ENCODE measurements around the gene CAND2. TPM values are rescaled to one million over a fixed set of nuclear protein-coding genes. Genes with fewer than 3 reads are reported as not detected.
"Not testable (repeated sequence)": the region's sequence is repeated elsewhere in the genome, so short reads cannot be mapped to it uniquely, and the experiment has no call there.

Gene CAND2
- polyA plus RNA-seq, 1 donor, result 2.8 TPM

DNA sequence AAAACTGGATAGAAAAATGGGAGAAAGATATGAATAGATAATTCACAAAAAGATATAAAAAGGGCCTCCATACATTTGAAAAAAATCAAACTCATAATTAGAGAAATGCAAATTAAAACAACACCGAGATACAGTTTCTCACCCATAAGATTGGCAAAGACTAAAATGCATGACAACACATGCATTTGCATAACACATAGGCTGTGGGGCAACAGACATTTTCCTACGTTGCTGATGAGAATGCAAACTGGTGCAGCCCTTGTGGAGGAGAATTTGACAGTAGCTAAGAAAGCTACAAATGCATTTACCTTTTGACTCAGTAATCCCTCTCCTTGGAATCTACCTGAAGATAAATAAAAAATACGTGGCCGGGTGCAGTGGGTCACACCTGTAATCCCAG lies 11.4 kb upstream of the CAND2 start:
- no peaks in the 10 kb centered on the region for H3K9me3 ChIP-seq (ENCODE audit: control insufficient read depth, low read depth, low read length)
- no peak overlapping the region for H3K4me3 ChIP-seq (ENCODE audit: low read length)
- H3K27me3 ChIP-seq (ENCODE audit: control insufficient read depth, insufficient read depth, low read length), result peaks cover 4% of the 10 kb centered on the region
- no peak overlapping the region for H3K27ac ChIP-seq (ENCODE audit: low read length)
- WGBS (ENCODE audit: insufficient coverage, low lambda C conversion rate), result 40% methylated on average over 1 of the region's 4 CpGs
- H3K36me3 ChIP-seq (ENCODE audit: control insufficient read depth, insufficient read depth, low read length), result no peaks in the 10 kb centered on the region
- no peak for DNase-seq
- H3K4me1 ChIP-seq (ENCODE audit: control insufficient read depth, insufficient read depth, low read length), result no peaks in the 10 kb centered on the region

DNA sequence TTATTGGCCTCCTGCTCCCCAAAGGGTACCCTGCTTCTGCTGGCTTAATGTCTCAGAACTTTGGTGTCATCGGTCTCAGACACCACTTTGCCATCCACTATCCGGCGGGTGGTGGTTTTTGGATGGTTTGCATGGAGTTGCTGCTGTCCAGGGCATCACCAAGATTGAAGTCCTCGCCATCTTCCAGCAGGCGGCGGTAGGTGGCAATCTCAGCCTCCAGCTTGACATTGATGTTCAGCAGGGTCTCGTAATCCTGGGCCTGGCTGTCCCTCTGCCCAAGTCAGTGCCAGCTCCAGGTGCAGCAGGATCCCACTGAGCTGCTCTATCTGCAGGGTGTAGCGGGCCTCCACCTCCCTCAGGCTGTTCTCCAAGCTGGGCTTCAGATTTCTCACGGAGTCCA lies 9.1 kb upstream of the CAND2 start:
- H3K27ac ChIP-seq (ENCODE audit: low read length), result not testable (repeated sequence)
- no CpG with 5 or more reads among the region's 9 CpGs for WGBS (ENCODE audit: insufficient coverage, low lambda C conversion rate)

DNA sequence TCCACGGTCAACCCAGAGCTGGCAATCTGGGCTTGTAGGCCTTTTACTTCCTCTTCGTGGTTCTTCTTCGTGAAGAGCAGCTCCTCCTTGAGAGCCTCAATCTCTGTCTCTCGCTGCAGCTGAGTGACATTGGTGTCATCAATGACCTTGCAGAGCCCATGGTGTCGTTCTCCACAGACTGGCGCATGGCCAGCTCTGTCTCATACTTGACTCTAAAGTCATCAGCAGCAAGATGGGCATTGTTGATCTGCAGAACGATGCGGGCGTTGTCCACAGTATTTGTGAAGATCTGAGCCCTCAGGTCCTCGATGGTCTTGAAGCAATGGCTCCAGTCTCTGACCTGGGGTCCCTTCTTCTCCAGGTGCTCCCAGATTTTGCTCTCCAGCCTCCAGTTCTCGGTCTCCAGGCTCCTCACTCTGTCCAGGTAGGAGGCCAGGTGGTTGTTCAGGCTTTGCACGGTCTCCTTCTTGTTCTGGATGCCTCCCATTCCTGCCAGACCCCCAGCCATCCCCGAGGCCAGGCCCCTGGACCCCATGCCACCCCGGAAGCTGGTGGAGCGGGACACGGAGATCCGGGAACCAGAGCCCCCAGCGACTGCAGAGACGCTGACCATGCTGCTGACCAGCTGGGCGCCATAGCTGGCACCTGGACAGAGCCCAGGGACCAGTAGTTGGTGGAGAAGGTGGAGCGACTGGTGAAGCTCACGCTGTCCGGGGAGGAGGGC lies 8.4 kb upstream of the CAND2 start:
- not testable (repeated sequence) for H3K27ac ChIP-seq (ENCODE audit: low read length); DNase-seq; H3K27me3 ChIP-seq (ENCODE audit: control insufficient read depth, insufficient read depth, low read length); H3K36me3 ChIP-seq (ENCODE audit: control insufficient read depth, insufficient read depth, low read length); H3K4me1 ChIP-seq (ENCODE audit: control insufficient read depth, insufficient read depth, low read length); H3K9me3 ChIP-seq (ENCODE audit: control insufficient read depth, low read depth, low read length); H3K4me3 ChIP-seq (ENCODE audit: low read length)
- WGBS (ENCODE audit: insufficient coverage, low lambda C conversion rate), result no CpG with 5 or more reads among the region's 23 CpGs

More for the DNA sequence above, 9.1 kb upstream of the CAND2 start:
- H3K36me3 ChIP-seq (ENCODE audit: control insufficient read depth, insufficient read depth, low read length); H3K9me3 ChIP-seq (ENCODE audit: control insufficient read depth, low read depth, low read length); H3K4me3 ChIP-seq (ENCODE audit: low read length); H3K27me3 ChIP-seq (ENCODE audit: control insufficient read depth, insufficient read depth, low read length); DNase-seq; H3K4me1 ChIP-seq (ENCODE audit: control insufficient read depth, insufficient read depth, low read length): not testable (repeated sequence)

DNA sequence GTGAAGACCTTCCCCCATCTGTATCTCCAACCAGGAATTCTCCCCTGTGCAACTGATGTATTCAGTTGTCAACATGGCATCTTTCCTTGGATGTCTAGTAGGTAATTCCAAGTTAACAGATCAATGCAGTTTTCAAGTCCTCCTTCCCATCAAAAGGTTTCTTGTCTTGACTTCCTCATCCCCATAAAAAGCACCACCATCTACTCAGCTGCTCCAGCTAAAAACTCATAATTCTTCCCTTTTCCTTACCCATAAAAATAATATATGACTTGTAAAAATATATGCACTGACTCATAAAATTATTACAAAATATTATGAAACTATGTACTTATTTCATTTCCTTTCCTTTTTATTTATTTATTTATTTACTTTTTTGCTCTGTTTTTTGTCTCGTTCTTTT lies 5.0 kb upstream of the CAND2 start:
- H3K36me3 ChIP-seq (ENCODE audit: control insufficient read depth, insufficient read depth, low read length), result no peaks in the 10 kb centered on the region
- H3K4me3 ChIP-seq (ENCODE audit: low read length), result no peak overlapping the region
- no peak overlapping the region for H3K27ac ChIP-seq (ENCODE audit: low read length)
- no peaks in the 10 kb centered on the region for H3K4me1 ChIP-seq (ENCODE audit: control insufficient read depth, insufficient read depth, low read length)
- H3K27me3 ChIP-seq (ENCODE audit: control insufficient read depth, insufficient read depth, low read length), result peaks cover 7% of the 10 kb centered on the region
- DNase-seq, result no peak
- no peaks in the 10 kb centered on the region for H3K9me3 ChIP-seq (ENCODE audit: control insufficient read depth, low read depth, low read length)
- WGBS (ENCODE audit: insufficient coverage, low lambda C conversion rate), result 83% methylated on average over 1 of the region's 1 CpG

DNA sequence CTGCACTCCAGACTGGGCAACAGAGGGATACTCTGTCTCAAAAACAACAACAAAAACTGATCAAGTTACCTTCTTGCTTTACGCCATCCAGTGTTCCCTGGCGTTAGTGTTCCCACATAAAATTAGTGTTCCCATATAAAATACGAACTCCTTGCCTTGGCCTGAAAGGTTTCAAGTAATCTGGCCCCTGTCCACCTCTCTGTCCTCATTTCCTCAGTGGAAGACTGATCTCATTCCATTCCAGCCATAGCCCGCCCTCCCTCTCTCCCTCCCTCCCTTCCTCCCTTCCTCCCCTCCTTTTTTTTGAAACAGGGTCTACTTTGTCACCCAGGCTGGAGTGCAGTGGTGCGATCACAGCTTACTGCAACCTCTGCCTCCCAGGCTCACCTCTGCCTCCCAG lies 2.8 kb upstream of the CAND2 start:
- DNase-seq, result no peak
- Histone ChIP-seq H3K27ac (ENCODE audit: low read length) (no peak overlapping the region), H3K27me3 (ENCODE audit: control insufficient read depth, insufficient read depth, low read length) (peaks cover 7% of the 10 kb centered on the region), H3K4me1 (ENCODE audit: control insufficient read depth, insufficient read depth, low read length) (no peaks in the 10 kb centered on the region), H3K9me3 (ENCODE audit: control insufficient read depth, low read depth, low read length) (no peaks in the 10 kb centered on the region), H3K4me3 (ENCODE audit: low read length) (no peak overlapping the region), H3K36me3 (ENCODE audit: control insufficient read depth, insufficient read depth, low read length) (no peaks in the 10 kb centered on the region)
- WGBS (ENCODE audit: insufficient coverage, low lambda C conversion rate), result no CpG with 5 or more reads among the region's 5 CpGs

DNA sequence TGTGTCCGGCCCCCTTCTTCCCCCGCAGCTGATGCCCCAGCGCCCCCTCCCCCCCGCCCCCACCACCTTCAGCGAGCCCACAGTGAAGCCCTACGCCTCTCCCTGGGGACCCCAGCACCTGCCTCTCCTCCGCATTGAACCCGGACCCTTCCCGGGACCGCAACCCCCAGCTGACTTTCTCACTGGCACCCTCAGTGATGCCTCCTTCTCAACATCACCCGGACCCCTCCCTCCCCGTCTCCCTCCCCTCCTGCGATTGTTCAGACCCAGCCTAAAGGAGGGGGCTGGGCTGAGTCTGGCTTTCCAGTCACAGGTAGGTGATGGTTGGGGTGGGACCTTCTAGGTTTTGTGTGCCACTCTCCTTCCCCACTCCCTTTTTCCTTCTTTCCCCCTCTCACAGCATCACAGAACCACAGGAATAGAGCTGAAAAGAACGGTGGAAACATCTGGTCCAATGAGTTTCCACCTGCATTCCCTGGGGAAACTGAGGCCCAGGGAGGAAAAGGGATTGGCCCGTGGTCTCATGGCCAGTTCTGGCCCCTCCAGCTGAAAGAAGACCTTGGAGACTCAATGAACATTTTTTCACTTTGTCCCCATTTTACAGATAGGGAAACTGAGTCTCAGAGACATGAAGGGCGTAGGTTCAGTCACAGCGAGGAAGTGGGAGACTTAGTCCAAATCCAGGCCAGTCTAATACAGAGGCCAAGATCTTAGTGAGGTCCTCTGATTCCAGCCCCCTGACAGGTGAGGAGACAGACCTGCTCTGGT lies 828 bp downstream of the CAND2 start:
- no peak for DNase-seq
- Histone ChIP-seq H3K4me1 (ENCODE audit: control insufficient read depth, insufficient read depth, low read length) (no peaks in the 10 kb centered on the region), H3K36me3 (ENCODE audit: control insufficient read depth, insufficient read depth, low read length) (no peaks in the 10 kb centered on the region), H3K27me3 (ENCODE audit: control insufficient read depth, insufficient read depth, low read length) (peaks cover 7% of the 10 kb centered on the region), H3K9me3 (ENCODE audit: control insufficient read depth, low read depth, low read length) (no peaks in the 10 kb centered on the region), H3K27ac (ENCODE audit: low read length) (no peak overlapping the region), H3K4me3 (ENCODE audit: low read length) (peak overlapping the region; percentile 50)
- WGBS (ENCODE audit: insufficient coverage, low lambda C conversion rate), result 100% methylated on average over 1 of the region's 17 CpGs

DNA sequence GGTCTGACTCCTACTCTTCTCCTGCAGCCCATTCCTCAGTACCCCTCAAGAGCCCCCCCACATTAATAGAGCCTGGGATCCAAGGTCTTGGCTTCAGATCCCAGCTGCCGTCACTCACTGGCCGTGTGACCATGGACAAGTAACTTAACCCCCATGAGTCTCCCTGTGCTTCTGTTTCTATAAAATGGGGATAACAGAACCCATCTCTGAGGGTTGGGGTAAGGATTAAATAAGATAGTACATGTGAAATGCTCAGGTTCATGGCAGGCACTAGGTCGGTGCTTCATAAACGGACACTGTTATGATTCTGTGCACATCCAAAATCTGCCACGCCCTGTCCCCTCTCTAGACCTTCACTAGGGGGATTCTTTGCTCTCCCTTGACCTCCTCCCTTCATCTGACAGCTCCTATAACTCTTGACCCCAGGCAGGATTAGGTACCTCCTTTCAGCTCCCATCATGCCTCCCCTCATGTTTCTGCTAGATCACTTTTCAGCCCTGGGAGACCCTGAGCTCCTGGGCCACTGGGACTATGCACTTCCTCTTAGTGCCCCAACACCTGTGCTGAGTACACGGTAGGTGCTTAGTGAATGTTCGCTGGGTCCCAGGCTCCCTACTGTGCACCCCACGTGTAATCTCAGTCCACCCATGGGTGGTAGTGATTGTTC lies 1.5 kb downstream of the CAND2 start:
- peaks cover 7% of the 10 kb centered on the region for H3K27me3 ChIP-seq (ENCODE audit: control insufficient read depth, insufficient read depth, low read length)
- no peak for DNase-seq

DNA sequence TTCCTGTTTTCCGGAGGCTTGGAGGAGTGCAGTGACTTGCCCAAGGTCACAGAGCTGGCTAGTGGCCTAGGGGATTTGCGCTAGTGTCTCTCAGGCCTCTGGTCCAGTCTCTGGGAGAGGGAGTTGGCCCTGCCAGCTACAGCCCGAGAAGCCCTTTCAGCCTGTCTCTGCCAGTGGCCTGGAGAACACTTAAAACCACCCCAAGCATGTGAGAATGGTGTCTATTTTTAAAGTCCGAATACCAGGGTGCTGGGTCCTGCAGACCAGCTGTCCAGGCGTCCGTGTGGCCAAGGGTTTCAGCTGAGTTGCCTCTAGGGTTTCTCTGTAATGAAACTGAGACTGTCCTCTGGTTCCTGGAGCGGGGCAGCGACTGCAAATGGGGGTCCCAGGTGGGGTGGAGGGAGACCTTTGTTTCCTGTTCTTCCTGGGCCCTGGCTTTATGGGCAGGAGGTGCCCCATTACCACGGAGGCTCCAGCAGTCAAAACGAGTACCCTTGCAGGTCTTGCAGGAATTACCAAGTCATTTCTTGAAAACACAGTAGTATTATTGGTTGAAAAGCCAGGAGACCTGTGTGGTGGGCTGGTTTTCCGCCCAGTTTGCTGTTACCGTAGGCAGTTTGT lies 2.2 kb downstream of the CAND2 start:
- Histone ChIP-seq H3K4me1 (ENCODE audit: control insufficient read depth, insufficient read depth, low read length) (no peaks in the 10 kb centered on the region), H3K36me3 (ENCODE audit: control insufficient read depth, insufficient read depth, low read length) (peaks cover under 1% of the 10 kb centered on the region), H3K27me3 (ENCODE audit: control insufficient read depth, insufficient read depth, low read length) (peaks cover 7% of the 10 kb centered on the region), H3K4me3 (ENCODE audit: low read length) (no peak overlapping the region), H3K27ac (ENCODE audit: low read length) (no peak overlapping the region), H3K9me3 (ENCODE audit: control insufficient read depth, low read depth, low read length) (no peaks in the 10 kb centered on the region)
- no peak for DNase-seq
- WGBS (ENCODE audit: insufficient coverage, low lambda C conversion rate), result no CpG with 5 or more reads among the region's 12 CpGs

More for the DNA sequence above, 1.5 kb downstream of the CAND2 start:
- Histone ChIP-seq H3K27ac (ENCODE audit: low read length) (no peak overlapping the region), H3K9me3 (ENCODE audit: control insufficient read depth, low read depth, low read length) (no peaks in the 10 kb centered on the region), H3K36me3 (ENCODE audit: control insufficient read depth, insufficient read depth, low read length) (no peaks in the 10 kb centered on the region), H3K4me1 (ENCODE audit: control insufficient read depth, insufficient read depth, low read length) (no peaks in the 10 kb centered on the region), H3K4me3 (ENCODE audit: low read length) (no peak overlapping the region)
- no CpG with 5 or more reads among the region's 8 CpGs for WGBS (ENCODE audit: insufficient coverage, low lambda C conversion rate)

DNA sequence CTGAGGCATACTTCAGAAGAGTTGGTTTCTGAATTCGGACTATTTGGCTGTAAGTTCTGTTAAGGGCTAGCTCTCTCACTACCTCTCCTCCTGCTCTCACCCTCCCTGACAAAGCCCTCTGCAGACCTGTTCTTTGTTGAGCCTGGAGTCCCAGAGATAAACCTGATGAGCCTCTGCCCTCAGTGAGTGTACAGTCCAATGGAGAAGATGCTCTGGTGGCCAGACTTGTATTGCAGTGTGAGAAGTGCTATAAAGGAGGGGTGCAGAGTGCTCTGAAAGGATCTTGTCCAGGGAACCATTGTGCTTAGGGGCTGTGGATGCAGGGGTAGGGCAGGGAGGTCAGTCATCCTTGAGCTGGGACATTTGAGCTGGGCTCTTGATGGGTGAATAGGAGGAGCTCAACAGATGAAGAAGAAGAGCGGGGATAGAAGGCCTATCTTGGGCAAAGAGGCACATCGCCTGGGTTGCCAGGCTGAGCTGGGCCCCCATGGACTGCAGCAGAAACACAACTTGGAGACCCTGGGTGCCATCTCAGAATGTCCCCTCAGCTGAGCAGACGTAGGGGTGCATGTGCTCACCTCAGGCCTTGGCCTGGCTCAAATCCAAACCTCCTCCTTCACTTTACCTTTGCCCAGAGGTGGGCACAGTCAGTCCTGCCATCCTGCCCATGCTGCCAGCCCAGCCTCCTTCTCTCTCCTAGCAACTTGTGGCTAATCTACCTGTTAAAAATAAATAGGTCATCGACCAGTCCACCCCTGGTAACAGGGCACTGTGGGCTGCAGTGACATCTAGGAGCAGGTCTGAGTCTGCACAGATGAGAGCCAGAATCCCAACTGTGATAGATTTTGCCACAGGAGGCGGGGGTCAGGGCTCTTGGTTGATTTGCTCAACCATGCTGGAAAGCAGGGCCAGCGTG lies 3.3 kb downstream of the CAND2 start:
- no peak overlapping the region for H3K27ac ChIP-seq (ENCODE audit: low read length)

More for the DNA sequence above, 3.3 kb downstream of the CAND2 start:
- no peak overlapping the region for H3K4me3 ChIP-seq (ENCODE audit: low read length)
- H3K4me1 ChIP-seq (ENCODE audit: control insufficient read depth, insufficient read depth, low read length), result no peaks in the 10 kb centered on the region
- peaks cover 7% of the 10 kb centered on the region for H3K27me3 ChIP-seq (ENCODE audit: control insufficient read depth, insufficient read depth, low read length)
- no peak for DNase-seq
- H3K9me3 ChIP-seq (ENCODE audit: control insufficient read depth, low read depth, low read length), result no peaks in the 10 kb centered on the region
- no CpG with 5 or more reads among the region's 7 CpGs for WGBS (ENCODE audit: insufficient coverage, low lambda C conversion rate)
- H3K36me3 ChIP-seq (ENCODE audit: control insufficient read depth, insufficient read depth, low read length), result peaks cover 3% of the 10 kb centered on the region

All from large intestine (tissue), 3 donors.